HG02970 (cell line): Measurements from ENCODE around the gene HOXC10.

ENCODE experiments used
- ATAC-seq: cut with Tn5 transposase; IDR thresholded peaks from one replicate; pipeline ENCODE4 v1.9.1; 2021; ENCODE audit warnings: mild to moderate bottlenecking, moderate library complexity, moderate number of reproducible peaks; ENCODE audit not compliant: unreplicated experiment, low FRiP score

Gene HOXC10

DNA sequence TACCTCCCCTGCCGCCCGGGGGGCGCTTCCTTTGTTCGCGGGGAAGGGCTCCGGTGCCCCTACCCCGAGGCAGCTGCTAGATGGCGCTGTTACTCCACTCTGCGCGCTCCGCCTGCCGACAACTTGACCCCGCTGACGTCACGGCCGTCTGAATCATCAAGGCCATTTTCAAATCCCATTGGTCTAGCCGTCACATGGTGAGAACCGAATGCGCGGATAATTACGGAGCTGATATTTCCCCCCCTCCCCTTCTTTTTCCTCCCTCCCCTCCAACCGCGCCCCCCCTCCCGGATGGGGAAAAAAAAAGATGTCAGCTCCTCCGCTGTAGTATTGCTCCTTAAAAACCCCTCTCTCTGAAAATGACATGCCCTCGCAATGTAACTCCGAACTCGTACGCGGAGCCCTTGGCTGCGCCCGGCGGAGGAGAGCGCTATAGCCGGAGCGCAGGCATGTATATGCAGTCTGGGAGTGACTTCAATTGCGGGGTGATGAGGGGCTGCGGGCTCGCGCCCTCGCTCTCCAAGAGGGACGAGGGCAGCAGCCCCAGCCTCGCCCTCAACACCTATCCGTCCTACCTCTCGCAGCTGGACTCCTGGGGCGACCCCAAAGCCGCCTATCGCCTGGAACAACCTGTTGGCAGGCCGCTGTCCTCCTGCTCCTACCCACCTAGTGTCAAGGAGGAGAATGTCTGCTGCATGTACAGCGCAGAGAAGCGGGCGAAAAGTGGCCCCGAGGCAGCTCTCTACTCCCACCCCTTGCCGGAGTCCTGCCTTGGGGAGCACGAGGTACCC is at the start of gene HOXC10:
HOXC10 (plus strand) TSS at position 246 of the 791 bp plus-strand sequence; CDS start at position 360, 114 bp downstream.
- no peak for ATAC-seq

- no peak for ATAC-seq
Observed at GRCh38 chr12:53935383-53936341, 49.3 kb upstream of the HOXC10 start.

DNA sequence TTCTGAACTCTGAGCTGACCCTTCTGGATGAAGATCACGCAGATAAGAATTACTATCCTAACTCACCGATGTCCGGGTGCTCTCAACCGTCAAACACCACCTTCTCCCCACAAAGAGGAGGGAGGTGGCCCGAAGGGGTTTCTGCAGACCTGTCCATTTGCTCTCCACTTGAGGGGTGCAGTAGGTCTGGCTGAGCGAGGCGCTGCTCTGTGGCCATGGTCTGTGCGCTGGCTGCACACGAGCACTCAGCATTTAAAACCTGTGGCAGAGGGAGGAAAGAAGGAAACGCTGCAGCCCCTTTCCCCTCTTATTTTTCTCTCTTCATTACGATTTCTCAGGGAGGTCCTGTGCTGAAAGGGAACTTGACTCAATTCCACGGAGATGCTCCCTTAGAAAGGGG is 47.8 kb upstream of the HOXC10 start:
- ATAC-seq: no peak

GRCh38 chr12:53937596-53938325 is 47.2 kb upstream of the HOXC10 start:
- ATAC-seq: no peak

- no peak for ATAC-seq
Observed at GRCh38 chr12:53938326-53939140, 46.4 kb upstream of the HOXC10 start, which contains the start of gene HOXC13. Gene HOXC13 (plus strand): TSS chr12:53938831. CDS start chr12:53938907, 76 bp downstream.

GRCh38 chr12:53939141-53940108 is 45.5 kb upstream of the HOXC10 start:
- ATAC-seq: no peak

DNA sequence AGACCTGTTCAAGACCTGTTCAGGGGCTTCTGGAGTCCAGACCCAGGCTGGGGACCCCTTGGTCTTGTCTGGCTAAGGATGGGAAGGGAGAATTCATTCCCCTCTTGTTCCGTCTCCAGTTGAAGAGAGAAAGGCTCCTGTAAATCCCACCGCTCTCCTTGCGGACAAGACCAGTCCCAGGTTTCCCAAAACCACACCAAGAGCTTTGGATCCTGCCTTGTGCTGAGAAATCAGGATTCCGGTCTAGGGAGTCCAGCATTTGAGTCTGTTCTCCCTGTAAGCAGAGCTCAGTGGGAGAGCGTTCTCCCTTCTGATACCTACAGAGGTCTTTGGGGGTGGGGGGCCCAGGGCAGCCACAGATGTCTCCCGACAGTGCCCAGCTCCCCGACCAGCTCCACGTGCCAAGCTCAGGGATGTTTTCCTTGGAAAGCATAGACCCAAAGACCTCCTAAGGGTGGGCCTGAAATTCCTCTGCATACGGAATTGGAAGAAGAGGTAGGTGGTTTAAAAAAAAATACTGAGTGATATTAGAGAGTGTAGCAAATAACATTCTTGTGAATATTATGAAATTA is 44.4 kb upstream of the HOXC10 start:
- ATAC-seq: no peak

DNA sequence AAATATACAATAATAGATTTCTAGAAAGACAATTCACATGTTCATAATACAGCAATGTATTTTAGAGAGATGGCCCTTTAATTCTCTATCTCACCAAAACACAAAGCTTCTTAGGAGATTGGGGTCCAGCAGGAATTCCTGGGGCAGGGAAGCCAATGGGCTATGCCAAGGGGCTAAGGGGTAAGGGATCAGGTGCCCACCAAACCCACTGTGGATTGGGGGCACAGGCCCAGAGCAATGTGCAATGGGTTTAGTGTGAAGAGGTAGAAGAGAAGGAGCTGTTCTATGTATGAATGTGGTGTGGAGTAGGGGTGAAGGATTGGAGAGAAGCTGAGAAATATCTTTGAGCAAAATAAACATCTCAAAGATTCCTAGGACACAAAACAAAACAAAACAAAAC is 43.8 kb upstream of the HOXC10 start:
- no peak for ATAC-seq

- no peak for ATAC-seq
Observed at GRCh38 chr12:53941750-53942149, 43.2 kb upstream of the HOXC10 start.

DNA sequence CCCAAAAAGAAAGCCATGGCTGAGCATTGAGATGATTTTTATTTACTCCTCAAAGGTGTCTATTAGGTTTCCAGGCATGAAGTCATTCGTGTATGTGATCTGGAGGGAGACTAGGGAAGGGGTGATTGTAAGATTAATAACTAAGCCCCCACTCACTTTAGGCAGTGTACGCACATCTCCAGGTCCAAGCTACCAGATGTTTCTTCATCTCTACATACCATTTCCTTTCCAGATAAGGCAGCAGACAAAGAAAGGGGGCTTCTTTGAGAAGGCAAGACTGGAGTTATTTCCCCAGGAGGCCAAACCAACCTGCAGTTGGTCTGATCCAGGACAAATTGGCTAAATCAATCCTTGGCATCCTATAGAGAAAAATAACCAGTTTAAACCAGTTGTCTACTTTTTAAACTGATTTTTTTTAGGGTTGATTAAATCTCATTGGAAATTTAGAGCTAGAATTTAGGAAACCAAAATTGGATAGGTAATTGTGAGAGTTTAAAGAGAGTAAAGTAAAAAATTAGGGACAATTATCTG is 42.4 kb upstream of the HOXC10 start:
- ATAC-seq: no peak

DNA sequence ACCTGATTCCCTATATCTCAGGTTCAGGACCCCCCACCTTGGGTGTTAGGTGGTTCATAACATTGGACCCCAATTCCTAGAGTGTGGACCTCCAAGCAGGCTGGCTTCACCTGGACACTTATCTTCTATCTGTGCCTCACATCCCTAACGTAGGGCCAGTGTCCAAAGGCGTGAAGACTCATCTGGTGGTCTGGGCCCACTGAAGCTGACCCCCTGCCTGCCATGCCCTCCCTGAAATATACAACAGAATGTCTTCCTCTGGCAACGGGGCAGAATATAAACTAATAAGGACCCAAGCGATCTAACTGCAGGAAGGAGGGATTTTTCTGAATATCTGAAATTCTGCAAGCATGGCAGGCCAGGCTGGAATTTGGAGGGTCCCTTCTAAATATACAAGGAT is 40.7 kb upstream of the HOXC10 start:
- no peak for ATAC-seq

GRCh38 chr12:53944907-53945847 is 39.8 kb upstream of the HOXC10 start:
- no peak for ATAC-seq

DNA sequence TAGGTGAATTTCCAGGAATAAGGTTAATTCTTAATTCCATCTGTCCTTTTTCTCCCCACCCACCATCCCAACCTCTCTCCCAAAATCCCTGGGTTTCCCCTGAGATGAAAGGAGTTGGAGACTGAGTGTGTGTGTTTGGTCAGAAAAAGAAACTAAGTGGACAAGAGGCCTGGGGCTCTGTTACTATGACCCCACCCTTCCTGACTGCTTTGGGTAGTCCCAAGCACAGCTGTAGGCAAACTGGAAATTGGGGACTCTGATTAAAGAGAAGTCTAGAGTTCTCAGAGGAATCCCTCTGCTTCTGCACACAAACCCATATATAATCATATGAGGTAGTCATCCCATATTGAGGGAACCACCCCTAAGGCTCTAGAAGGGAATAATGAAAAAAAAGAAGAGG is 37.2 kb upstream of the HOXC10 start:
- ATAC-seq: no peak

DNA sequence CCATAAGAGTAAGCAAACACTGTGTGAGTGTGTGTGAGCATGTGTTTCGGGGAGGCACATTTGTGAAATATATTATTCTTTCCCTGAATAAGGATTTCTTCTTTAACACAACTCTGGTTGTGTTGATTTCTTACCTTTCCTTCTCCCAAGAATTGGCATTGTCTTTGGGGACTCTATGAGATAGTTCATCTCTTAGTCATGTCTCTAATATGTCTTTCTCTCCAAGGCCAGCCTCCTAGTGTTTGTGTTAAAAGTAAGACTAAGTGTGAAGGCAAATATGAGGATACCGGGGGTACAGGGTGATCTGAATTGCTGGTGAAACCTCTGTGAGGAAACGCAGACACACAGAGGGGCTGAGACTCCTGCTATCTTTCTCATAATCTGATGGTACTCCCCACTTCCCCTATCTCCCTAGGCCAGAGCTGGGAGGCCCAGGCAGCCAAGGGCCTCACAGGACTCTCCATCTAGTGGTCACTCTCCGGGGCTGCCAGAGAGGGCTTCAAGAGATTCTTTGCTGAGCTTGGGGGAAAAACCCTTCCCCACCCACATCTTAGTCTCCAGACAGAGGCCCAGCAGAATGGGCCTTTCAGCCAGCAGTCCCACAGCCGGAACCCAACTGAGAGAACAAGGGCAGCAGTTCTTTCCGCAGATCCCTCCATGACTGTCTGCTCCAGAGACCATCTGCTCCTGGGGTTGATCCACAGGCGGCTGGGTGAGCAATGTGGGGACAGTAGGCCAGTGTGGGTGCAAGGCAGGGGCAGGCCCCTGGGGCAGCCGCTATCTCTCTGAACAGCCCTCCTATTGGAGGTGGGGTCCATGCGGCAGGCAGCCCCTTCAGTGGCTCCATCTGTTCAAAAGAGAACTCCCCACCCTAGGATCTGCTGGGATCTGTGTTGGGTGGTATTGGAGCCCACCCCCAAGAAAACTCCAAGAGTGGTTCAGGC is 36.0 kb upstream of the HOXC10 start:
- ATAC-seq: no peak

- ATAC-seq: no peak
Observed at GRCh38 chr12:53949631-53950436, 35.1 kb upstream of the HOXC10 start.
